Endodermal cell (in vitro differentiated cells): ENCODE results near the gene NKX2-4. TPM values are rescaled to one million over a fixed set of nuclear protein-coding genes. Genes with fewer than 3 reads are reported as not detected.
A peak's percentile ranks its signal among the peaks of the same experiment; 100 is the strongest.

Experiments
- DNase-seq: peaks from one replicate; pipeline ENCODE4 v3.0.0-alpha.2; 2017
- H3K27ac ChIP-seq: 2 replicates; pipeline ENCODE4 v1.5.1; 2013; ENCODE audit warnings: mild to moderate bottlenecking, low read depth, low read length, moderate library complexity
- H3K27me3 ChIP-seq: 2 replicates; pipeline ENCODE4 v1.6.1; 2013; ENCODE audit warnings: mild to moderate bottlenecking, low read length, moderate library complexity; ENCODE audit not compliant: insufficient read depth, control insufficient read depth, poor library complexity, severe bottlenecking
- H3K36me3 ChIP-seq: 2 replicates; pipeline ENCODE4 v1.7.0; 2013; ENCODE audit warnings: mild to moderate bottlenecking, low read length, moderate library complexity; ENCODE audit not compliant: control insufficient read depth, insufficient read depth
- H3K4me1 ChIP-seq: one replicate; pipeline ENCODE4 v1.7.0; 2013; ENCODE audit warnings: low read length; ENCODE audit not compliant: control insufficient read depth, insufficient read depth
- H3K4me3 ChIP-seq: 2 replicates; pipeline ENCODE4 v1.5.1; 2013; ENCODE audit warnings: mild to moderate bottlenecking, low read length, moderate library complexity
- H3K9ac ChIP-seq: 2 replicates; pipeline ENCODE4 v1.6.1; 2013; ENCODE audit warnings: mild to moderate bottlenecking, low read length, moderate library complexity; ENCODE audit not compliant: poor library complexity, severe bottlenecking; ENCODE audit errors: extremely low read depth
- H3K9me3 ChIP-seq: 2 replicates; pipeline ENCODE4 v1.6.1; 2013; ENCODE audit warnings: mild to moderate bottlenecking, low read length, moderate library complexity; ENCODE audit not compliant: control insufficient read depth
- H3K27ac Mint-ChIP-seq: 2 replicates; pipeline ENCODE4 v1.8.0; 2020; ENCODE audit warnings: mixed read lengths
- H3K27me3 Mint-ChIP-seq: 2 replicates; pipeline ENCODE4 v1.8.0; 2021; ENCODE audit warnings: mild to moderate bottlenecking, mixed read lengths; ENCODE audit not compliant: insufficient read depth
- H3K36me3 Mint-ChIP-seq: 2 replicates; pipeline ENCODE4 v1.8.0; 2020; ENCODE audit warnings: low read depth, mixed read lengths
- H3K4me1 Mint-ChIP-seq: 2 replicates; pipeline ENCODE4 v1.8.0; 2020; ENCODE audit warnings: mixed read lengths
- H3K4me3 Mint-ChIP-seq: 2 replicates; pipeline ENCODE4 v1.8.0; 2020; ENCODE audit warnings: mild to moderate bottlenecking, moderate library complexity, mixed read lengths
- H3K9me3 Mint-ChIP-seq: 2 replicates; pipeline ENCODE4 v1.8.0; 2020; ENCODE audit warnings: mild to moderate bottlenecking, mixed read lengths
- CTCF ChIP-seq: fragments of 200-600 bp; sonication (generic); conservative IDR thresholded peaks from 2 replicates; pipeline ENCODE4 v1.5.0; 2021; ENCODE audit warnings: antibody characterized with exemption, mild to moderate bottlenecking
- WGBS, 2 experiments: methylation state at CpG; one replicate each; pipeline versions ENCODE4 v1.1.5 to v1.1.7; 2013; ENCODE audit warnings: missing lambda C conversion rate in 2 of 2, mixed read lengths in 1 of 2; ENCODE audit not compliant: insufficient coverage in 1 of 2, insufficient read length in 1 of 2; 5-methylcytosine and 5-hydroxymethylcytosine counted together
- total RNA-seq, 2 donors: library from RNA; stranded (reverse); fragmentation: NEBNext Ultra II Directional in 1 of 2; extraction: Animal tissue kit (Norgen Biotek cat#: 25700) in 1 of 2; gene quantifications; 2 replicates in 1 of 2; 3 replicates in 1 of 2; pipeline ENCODE4 v1.2.1, GENCODE V29; 2021

NKX2-4 gene
- total RNA-seq, 2 donors from 2014 or later: not detected

- TF ChIP-seq CTCF: no peak
- peaks cover 74% of the 10 kb centered on the region for H3K27me3 ChIP-seq
- peaks cover 8% of the 10 kb centered on the region for H3K4me1 Mint-ChIP-seq
- no peak overlapping the region for H3K27ac ChIP-seq
- H3K27ac Mint-ChIP-seq: no peak overlapping the region
- H3K36me3 Mint-ChIP-seq: peaks cover 14% of the 10 kb centered on the region
- H3K9ac ChIP-seq: no peak overlapping the region
- 5 to 20% methylated on average over 9 to 61 of the region's 61 CpGs for WGBS, 2 experiments
- peaks cover 36% of the 10 kb centered on the region for H3K36me3 ChIP-seq
- DNase-seq: peak; percentile 81
- no peaks in the 10 kb centered on the region for H3K9me3 Mint-ChIP-seq
- H3K4me3 ChIP-seq: peak overlapping the region; percentile 46
- H3K27me3 Mint-ChIP-seq: peaks cover 57% of the 10 kb centered on the region
- peak overlapping the region; percentile 48 for H3K4me3 Mint-ChIP-seq
- no peaks in the 10 kb centered on the region for H3K4me1 ChIP-seq
- H3K9me3 ChIP-seq: no peaks in the 10 kb centered on the region
These were observed 5.9 kb downstream of the NKX2-4 start for GRCh38 chr20:21391185-21391971.

DNA sequence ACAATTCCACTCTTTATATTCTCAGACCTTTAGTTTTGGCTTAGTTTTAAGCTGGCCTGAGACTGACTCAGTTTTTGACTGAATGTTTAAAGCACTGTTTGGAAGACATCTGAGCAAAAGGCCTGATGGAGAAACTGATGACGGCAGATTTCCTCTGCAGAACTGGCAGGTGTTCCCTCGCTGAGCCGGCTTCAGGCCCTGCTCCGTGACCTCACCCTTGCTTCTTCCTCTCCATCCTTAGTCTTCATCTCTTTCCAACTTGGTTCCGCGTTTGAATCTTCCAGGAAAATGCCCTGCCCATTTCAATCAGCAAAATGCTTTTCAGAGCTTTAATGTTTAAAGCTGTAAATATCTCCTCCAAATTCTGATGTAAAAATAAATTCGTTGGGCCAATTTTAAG is 6.6 kb downstream of the NKX2-4 start:
- H3K27me3 Mint-ChIP-seq: peaks cover 54% of the 10 kb centered on the region
- H3K9me3 ChIP-seq: no peaks in the 10 kb centered on the region
- H3K4me3 ChIP-seq: peak overlapping the region; percentile 46
- no peak overlapping the region for H3K27ac ChIP-seq
- no peak for TF ChIP-seq CTCF
- no peaks in the 10 kb centered on the region for H3K9me3 Mint-ChIP-seq
- peak overlapping the region; percentile 48 for H3K4me3 Mint-ChIP-seq
- peaks cover 40% of the 10 kb centered on the region for H3K36me3 ChIP-seq
- DNase-seq: no peak
- H3K9ac ChIP-seq: no peak overlapping the region
- peaks cover 18% of the 10 kb centered on the region for H3K36me3 Mint-ChIP-seq
- H3K4me1 Mint-ChIP-seq: peaks cover 8% of the 10 kb centered on the region
- no peaks in the 10 kb centered on the region for H3K4me1 ChIP-seq
- 52 to 61% methylated on average over 7 of the region's 7 CpGs for WGBS, 2 experiments
- H3K27me3 ChIP-seq: peaks cover 68% of the 10 kb centered on the region
- H3K27ac Mint-ChIP-seq: no peak overlapping the region

GRCh38 chr20:21389368-21389767 is 8.0 kb downstream of the NKX2-4 start:
- no peak overlapping the region for H3K4me3 ChIP-seq
- H3K27ac Mint-ChIP-seq: no peak overlapping the region
- no peaks in the 10 kb centered on the region for H3K9me3 ChIP-seq
- peaks cover 40% of the 10 kb centered on the region for H3K27me3 Mint-ChIP-seq
- H3K4me1 Mint-ChIP-seq: peaks cover 8% of the 10 kb centered on the region
- H3K4me1 ChIP-seq: no peaks in the 10 kb centered on the region
- peaks cover 18% of the 10 kb centered on the region for H3K36me3 Mint-ChIP-seq
- no peak overlapping the region for H3K9ac ChIP-seq
- peaks cover 47% of the 10 kb centered on the region for H3K36me3 ChIP-seq
- H3K9me3 Mint-ChIP-seq: no peaks in the 10 kb centered on the region
- DNase-seq: no peak
- TF ChIP-seq CTCF: no peak
- peaks cover 54% of the 10 kb centered on the region for H3K27me3 ChIP-seq
- 0% methylated on average over 1 of the region's 1 CpG; no CpG with 5 or more reads in 1 of the 2 experiments for WGBS, 2 experiments
- no peak overlapping the region for H3K4me3 Mint-ChIP-seq
- H3K27ac ChIP-seq: no peak overlapping the region
